NCI-H2227 (cell line): Measurements from ENCODE around the gene CCT8L2.
"Not testable (repeated sequence)": the region's sequence is repeated elsewhere in the genome, so short reads cannot be mapped to it uniquely, and the experiment has no call there.

Source experiments
- DNase-seq: peaks from one replicate; lab custom pipeline; 2025; ENCODE audit not compliant: unreplicated experiment; lab: John Stamatoyannopoulos, UW

Gene CCT8L2, protein sequence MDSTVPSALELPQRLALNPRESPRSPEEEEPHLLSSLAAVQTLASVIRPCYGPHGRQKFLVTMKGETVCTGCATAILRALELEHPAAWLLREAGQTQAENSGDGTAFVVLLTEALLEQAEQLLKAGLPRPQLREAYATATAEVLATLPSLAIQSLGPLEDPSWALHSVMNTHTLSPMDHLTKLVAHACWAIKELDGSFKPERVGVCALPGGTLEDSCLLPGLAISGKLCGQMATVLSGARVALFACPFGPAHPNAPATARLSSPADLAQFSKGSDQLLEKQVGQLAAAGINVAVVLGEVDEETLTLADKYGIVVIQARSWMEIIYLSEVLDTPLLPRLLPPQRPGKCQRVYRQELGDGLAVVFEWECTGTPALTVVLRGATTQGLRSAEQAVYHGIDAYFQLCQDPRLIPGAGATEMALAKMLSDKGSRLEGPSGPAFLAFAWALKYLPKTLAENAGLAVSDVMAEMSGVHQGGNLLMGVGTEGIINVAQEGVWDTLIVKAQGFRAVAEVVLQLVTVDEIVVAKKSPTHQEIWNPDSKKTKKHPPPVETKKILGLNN

DNA sequence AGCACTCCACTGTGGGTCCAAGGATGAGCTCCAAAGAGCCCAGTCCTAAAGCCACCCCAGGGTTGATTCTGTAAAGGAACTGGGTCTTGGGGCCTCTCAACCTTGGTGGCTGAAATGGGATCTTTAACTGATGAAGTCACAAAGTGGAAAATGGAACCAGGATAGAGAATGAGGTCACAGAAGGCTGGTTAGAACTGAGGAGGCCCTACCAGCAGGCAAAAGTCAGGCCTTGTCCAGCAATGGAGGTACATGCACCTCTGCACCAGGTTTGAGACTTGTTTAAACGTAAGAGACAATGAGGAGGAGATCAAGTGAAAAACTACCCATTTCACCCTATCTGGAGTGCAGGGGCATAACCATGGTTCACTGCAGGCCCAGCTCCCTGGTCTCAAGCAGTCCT lies at the start of gene CCT8L2:
TSS of gene CCT8L2 (minus strand) at position 101 of the 400 bp plus-strand sequence. CDS start 260 bp downstream, outside the sequence.
- DNase-seq, result not testable (repeated sequence)

DNA sequence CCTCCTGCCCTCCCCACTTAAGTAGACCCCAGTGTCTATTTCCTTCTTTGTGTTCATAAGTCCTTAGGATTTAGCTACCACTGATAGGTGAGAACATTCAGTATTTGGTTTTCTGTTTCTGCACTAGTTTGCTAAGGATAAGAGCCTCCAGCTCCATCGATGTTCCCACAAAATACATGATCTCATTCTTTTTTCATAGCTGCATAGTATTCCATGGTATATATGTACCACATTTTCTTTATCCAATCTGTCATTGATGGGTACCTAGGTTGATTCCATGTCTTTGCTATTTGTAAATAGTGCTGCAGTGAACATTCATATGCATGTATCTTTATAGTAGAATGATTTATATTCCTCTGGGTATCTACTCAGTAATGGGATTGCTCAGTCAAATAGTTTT lies 42.8 kb upstream of the CCT8L2 start:
- not testable (repeated sequence) for DNase-seq

DNA sequence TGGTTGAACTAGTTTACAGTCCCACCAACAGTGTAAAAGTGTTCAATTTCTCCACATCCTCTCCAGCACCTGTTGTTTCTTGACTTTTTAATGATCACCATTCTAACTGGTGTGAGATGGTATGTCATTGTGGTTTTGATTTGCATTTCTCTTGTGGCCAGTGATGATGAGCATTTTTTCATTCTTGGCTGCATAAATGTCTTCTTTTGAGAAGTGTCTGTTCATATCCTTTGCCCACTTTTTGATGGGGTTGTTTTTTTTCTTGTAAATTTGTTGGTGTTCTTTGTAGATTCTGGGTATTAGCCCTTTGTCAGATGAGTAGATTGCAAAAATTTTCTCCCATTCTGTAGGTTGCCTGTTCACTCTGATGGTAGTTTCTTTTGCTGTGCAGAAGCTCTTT lies 41.5 kb upstream of the CCT8L2 start:
- not testable (repeated sequence) for DNase-seq

DNA sequence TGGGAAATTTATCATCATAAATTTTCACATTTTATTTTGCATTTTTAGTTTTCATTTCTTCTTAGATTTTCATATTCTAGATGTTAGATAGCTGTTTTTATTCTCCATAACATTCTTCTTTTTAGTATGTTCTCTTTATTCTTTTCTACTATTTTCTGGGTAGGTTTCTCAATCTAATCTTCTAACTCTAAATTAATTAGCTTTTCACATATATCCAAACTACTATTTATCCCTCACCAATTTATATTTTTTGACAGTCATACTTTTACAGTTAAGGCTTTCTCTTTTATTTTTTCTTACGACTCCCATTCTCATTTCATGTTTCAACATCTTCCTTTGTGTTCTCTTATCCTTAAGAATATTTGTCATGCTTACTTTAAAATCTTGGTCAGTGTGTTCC lies 35.9 kb upstream of the CCT8L2 start:
- DNase-seq, result not testable (repeated sequence)

DNA sequence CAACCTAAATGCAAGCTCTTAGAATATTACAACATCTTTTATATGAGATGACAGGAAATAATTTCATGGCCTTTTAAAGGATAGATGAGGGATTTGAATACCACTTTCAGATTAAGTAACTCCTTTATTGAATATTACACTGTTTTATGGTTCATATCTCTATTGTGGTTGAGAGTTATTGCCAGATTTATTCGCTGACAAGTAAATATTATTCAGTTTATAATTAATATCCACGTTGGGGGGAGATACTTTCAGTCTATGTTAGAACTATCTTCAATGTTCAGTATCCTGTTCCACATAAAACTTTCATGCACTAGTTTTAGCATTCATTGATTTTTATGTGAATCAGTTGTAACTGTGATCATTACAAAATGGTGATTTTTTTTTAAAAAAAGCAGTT lies 32.4 kb upstream of the CCT8L2 start:
- DNase-seq, result not testable (repeated sequence)

DNA sequence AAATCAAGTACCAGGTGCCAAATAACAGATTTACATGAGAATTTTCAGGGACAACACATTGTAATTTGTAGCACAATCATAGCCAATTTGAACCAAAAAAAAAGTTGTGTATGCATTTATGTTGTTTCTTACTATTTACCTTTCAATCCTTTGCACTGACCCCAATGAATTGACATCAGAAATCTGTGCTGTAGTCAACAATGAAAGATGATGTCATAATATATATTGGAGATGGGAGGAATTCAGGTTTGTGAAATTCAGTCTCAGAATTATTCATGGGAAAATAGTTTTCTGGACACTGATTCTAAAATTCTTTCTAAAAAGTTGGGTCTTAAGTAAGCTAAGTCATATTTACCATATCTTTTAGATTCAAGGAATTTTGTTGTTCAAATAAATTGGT lies 31.0 kb upstream of the CCT8L2 start:
- not testable (repeated sequence) for DNase-seq

DNA sequence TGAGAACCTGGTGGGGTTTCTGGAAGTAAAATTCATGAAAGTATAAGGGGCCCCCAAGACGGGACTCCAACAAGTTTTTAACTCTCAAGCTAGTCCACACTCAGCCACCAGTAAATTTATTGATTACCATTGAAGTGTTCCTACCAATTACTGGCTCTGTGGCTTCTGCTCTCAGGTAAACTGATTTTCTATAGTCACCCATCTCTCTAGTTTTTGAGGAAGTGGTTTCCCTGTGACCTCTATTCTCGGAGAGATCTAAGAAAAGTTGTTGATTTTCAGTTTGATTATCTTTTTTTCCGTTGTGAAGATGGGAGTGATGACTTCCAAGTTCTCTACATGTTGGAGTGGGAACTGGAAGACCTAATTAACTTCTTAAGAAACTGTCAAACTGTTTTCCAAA lies 24.9 kb upstream of the CCT8L2 start:
- not testable (repeated sequence) for DNase-seq

DNA sequence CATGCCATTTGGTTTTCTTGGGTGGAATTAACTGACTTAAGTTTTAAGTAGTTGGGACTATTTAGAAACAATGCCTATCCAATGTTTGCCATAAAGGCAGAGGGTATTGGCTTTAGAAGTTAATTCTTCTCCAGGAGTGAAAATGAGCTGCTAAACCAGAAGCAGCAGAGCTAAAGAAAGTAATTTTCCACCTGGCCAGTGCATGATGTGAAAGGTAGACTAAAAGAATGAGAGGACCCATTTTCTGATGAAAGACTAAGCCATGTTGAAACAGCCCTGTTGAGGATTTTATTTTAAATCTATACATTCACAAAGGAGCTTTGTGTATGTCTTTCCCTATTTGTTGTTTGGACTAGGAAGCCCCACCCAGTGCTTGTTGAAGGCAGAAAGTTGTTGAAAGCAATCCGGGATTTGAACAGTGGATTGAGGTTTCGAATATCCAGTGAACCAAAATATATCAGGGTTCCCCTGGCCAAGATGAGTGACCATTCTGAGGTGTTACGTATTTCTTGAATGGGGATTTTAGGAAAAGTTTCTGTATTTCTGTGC lies 23.9 kb upstream of the CCT8L2 start:
- not testable (repeated sequence) for DNase-seq

DNA sequence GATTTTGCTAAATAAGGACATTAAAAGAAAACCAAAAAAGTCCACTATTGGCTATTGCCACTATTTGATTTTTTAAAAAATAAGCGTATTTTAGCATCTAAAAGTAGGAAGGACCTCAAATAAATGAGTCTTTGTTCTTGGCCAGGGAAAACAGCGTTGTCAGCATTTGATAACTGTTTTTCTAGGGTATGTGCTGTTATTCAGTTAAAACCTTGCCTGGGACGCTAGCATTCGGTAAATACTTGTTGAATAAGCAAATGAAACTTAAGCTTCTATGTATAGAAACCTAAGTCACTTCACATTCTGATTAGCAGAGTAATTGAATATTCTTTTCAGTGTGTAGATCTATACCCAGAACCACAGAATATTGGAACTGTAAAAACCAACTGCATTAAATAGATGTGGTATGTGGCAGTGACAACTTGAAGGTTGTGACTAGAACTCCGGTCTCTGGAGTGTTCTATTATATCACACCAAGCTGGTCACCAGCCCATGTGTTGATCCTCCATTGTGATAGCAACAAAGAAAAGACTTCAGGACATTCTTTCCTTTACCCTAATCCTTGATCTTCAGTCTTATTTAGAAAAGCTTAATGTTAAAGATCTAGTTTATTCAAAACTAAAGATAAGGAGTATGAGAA lies 23.1 kb upstream of the CCT8L2 start:
- not testable (repeated sequence) for DNase-seq

DNA sequence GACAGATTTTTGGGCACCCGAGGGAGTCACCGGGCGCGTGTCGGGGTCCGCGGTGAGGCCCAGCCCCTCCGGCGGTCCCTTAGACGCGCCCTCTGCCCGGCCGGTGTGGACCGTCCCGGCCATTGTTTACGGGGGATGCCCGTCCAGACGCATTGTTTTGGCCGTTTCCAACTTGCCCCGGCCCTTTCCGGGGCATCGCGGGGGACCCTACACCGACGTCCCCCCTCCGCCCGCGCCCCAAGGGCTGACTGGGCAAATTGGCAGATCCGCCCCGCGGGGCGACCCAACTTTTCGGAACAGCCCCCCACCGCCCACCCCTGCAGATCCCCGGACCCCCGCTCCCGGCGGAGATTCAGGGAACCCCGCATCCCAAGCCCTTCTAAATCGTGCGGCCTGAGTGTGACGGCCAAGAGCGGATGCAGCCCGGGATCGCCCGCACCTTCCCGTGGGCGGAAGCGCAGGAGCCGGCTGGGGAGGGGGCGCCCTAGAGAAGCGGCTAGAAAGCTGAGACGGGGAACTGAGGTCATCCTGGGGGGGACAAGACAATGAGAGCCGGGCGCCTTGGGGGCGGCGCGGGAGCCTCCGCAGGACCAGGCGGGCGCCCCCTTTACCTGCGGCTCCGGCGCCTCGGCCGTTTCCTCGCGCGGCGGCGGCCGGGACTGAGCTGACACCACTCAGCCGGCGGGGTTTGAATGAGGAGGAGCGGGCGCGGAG lies 17.1 kb upstream of the CCT8L2 start:
- no peak for DNase-seq

DNA sequence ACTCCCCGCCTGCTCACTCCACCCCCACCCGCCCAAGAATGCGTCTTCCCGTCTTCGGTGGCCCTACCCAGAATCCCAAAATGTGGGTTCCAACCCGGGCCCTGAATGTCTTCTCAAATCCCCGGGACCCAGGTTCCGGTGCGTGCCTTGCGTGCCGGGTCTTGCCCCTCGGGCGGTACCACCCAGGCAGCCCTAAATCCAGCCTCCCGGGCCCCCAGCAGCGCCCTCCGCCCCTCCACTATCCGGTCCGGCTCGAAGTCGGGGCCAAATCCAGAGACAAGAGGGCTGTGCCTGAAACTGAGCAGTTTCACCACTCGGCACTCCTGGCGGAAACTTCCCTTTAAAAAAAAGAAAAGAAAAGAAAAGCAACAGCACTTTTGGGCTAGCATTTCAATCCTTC lies 16.3 kb upstream of the CCT8L2 start:
- no peak for DNase-seq

DNA sequence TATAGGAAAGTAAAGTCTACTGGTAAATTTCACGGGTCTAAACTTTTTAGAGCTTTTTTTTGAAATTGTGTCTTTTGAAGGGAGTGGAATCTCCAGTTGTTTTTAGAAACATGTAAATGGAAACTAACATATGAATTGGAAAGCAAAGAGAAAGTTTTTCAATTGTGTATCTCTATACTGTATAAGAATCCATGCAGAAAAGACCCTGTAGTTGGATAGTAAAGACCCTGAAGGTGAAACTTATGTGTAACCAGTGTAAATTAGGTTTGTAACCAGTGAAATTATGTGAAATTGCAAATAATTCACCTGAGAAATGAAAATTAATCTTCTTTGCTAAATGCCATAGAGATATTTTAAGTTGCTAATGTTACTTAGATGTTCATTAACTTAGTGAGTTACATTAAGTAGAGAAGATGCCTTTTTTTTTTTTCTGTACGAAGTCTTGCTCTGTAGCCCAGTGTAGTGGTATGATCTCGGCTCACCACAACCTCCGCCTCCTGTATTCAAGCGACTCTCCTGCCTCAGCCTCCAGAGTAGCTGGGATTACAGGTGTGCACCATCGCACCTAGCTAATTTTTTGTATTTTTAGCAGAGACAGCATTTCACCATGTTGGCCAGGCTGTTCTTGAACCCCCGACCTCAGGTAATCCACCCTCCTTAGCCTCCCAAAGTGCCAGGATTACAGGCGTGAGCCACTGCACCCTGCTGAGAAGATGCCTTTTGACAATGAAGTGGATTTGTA lies 11.8 kb upstream of the CCT8L2 start:
- not testable (repeated sequence) for DNase-seq

DNA sequence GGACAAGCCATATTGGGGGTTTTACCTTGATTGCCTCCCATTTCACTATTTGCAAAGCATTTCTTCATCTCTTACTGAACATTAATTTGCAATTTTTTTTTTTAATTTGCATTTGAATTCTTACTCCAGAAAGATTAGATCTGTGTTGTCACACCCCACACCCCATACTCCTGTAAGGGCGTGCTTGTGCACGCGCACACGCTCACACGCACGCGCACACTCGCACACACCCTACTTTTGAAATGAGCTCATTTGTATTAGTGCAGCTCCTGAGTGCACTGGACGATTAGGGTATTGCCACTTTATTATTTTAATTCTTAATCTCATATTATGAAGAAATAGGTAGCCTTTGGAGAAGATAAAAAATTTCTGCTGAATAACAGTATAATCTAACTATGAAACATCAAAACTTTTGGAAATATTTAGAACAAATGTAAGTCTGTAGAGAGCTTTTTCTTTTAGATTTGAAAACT lies 11.2 kb upstream of the CCT8L2 start:
- DNase-seq, result not testable (repeated sequence)

DNA sequence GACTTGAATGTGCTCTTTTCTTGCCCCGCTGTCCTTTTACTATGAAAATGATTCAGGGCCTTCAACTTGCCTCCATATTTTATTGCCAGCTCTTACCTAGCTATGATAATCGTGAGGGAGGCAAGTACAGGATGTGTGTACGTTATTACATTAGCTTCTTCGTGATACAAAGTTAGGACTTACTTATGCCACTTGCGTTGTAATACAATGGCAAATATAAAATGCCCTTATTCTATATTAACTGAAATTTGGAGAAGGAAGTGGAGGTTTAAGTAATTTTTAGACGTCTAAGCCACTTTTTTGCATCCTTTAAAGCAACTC lies 10.8 kb upstream of the CCT8L2 start:
- DNase-seq, result no peak

DNA sequence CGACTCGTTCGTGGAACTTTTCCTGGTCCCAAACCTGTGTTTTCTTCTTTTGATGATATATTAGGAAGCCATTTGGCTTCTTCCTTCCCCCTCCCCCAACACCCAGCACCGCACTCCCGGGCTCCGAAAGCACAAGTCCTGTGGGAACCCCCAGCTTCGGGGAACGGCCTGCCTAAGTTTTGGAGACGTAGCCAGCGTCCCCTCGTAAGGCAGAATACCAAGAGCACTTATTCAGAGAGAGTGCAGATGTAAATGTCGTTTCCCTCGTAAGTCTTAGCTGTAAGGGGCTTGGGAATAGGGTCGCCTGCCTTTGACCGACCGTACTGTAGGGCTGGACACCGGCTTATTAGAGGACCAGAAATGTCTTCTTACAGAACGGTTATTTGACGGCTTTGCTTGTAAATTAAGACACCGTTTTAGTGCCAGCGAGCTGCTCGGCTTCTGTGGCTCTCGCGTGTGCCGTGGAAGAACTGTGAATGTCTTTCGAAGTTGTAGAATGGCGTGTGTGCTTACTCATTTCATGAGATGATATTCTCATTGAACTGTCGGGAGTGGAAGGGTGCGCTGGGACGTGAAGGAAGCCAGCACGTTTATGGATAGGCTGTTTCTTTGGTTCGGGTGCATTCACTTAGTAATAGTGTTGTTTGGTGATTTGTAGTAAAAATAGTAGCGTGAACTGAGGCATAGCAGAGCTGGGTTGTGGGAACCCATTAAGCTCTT lies 10.3 kb upstream of the CCT8L2 start:
- not testable (repeated sequence) for DNase-seq

DNA sequence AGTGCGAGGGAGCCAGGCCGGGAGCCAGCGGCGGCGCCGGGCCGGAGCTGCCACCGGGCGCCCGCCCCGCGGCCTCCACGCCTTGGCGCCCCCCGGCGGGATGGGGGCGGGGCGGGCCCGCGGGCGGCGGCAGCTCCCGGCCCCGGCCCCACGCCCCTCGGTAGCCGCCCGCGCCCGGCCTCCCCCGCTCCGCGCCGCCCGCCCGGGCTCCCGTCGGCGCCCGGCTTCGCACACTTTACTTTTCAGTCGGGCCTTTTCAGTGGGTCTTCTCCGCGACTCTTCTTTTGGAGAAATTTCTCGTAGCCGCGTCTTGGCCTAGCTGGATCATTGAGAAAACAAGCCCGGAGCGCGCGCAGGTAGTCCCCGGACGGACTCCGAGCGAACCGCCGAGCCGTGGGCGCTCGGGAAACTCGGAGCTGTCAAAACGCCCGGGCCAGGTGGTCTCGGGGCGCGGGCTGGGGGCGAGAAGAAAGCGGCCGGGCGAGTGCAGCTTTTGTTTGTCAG lies 9.7 kb upstream of the CCT8L2 start:
- not testable (repeated sequence) for DNase-seq

DNA sequence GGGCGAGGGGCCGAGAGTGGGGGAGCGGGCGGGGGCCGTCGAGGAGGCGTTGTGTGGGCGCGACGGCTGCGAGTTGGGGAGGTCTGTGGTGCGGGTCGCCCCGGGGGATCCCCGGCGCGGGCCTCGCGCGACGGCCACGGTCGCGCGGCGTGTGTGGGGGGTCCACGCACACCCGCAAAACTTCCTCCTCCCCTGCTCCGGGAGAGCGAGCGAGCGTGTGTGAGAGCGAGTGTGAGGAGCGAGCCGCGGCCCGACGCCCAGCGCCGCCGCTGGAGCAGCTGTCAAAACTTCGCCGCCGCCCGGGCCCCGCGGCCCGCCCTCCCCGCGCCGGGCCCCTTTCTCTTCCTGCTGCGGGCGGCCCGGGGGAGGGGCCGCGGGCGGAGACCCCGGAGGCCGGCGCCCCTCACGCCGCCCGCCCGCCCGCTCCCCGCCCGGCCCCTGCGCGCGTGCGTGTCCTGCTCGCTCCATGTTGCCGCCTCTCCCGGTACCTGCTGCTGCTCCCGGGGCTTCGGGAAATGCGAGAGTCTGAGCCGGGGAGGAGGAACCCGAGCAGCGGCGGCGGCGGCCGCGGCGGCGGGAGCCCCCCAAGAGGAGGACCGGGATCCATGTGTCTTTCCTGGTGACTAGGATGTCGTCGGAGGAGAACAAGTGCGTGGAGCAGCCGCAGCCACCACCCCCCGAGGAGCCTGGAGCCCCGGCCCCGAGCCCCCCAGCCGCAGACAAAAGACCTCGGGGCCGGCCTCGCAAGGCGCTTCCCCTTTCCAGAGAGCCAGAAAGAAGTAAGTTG lies 9.0 kb upstream of the CCT8L2 start:
- DNase-seq, result no peak

DNA sequence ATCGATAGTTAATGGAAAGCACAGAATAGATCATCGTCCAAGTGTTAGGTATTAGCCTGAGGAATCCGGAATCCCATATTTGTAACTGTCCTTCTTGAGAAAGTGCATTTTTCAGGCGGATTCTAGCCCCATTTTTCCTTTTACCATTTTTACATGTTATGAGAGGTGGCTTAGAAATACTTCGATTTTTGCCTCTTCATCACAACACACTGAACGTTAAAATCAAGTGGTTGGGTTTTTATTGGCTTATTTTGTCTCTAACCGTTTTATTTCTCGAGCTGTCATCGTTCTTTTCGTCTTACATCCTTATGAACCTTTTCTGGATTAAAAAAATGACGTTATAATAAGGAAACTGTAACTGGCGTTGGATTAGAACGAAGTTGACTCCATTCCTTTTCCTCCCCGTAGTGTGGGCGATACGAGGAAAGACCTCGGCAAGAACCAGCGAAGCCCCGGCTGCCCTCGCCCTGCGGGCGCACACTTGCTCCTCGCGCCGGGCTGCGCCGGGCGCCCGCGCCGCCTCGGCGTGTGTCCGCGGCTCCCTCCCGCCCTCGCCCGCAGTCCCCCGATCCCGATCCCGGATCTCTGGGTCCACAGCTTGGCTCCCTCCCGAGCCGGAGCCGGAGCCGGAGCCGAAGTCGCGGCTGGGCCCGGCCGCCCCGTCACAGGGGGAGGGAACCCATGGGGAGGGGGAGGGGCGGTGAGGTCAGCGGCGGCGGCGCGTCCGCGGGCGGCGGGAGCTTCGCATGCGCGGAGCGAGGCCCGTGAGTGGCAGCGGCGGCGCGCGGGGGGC lies 8.2 kb upstream of the CCT8L2 start:
- peak; percentile 37 for DNase-seq
